HS-5 (cell line): ENCODE results near the gene MEG3.
"Not testable (repeated sequence)": the region's sequence is repeated elsewhere in the genome, so short reads cannot be mapped to it uniquely, and the experiment has no call there.

Source experiments
- DNase-seq: peaks from one replicate; pipeline ENCODE4 v3.0.0-alpha.2; 2012; ENCODE audit warnings: low read depth

The MEG3 gene

GRCh38 chr14:100816286-100816949 lies 9.5 kb upstream of the MEG3 start:
- no peak for DNase-seq

GRCh38 chr14:100816950-100817901 lies 8.7 kb upstream of the MEG3 start:
- DNase-seq = no peak

- no peak for DNase-seq
Measured at GRCh38 chr14:100818221-100818699, 7.7 kb upstream of the MEG3 start.

- not testable (repeated sequence) for DNase-seq
Measured at GRCh38 chr14:100818923-100819322, 7.0 kb upstream of the MEG3 start.

GRCh38 chr14:100819453-100819828 lies 6.5 kb upstream of the MEG3 start:
- no peak for DNase-seq

- DNase-seq = no peak
Measured at GRCh38 chr14:100819829-100820475, 6.0 kb upstream of the MEG3 start.

GRCh38 chr14:100820957-100821356 lies 5.0 kb upstream of the MEG3 start:
- DNase-seq = no peak

- no peak for DNase-seq
Measured at GRCh38 chr14:100822013-100822412, 3.9 kb upstream of the MEG3 start.

GRCh38 chr14:100822532-100823296 lies 3.2 kb upstream of the MEG3 start:
- no peak for DNase-seq

- no peak for DNase-seq
Measured at GRCh38 chr14:100823413-100824080, 2.4 kb upstream of the MEG3 start.

GRCh38 chr14:100824091-100824551 lies 1.8 kb upstream of the MEG3 start:
- no peak for DNase-seq

GRCh38 chr14:100824901-100825712 lies 811 bp upstream of the MEG3 start:
- no peak for DNase-seq

- no peak for DNase-seq
Measured at GRCh38 chr14:100826391-100827100, 628 bp downstream of the MEG3 start.

GRCh38 chr14:100827101-100828021 lies 1.4 kb downstream of the MEG3 start:
- no peak for DNase-seq

GRCh38 chr14:100828031-100828769 lies 2.3 kb downstream of the MEG3 start:
- no peak for DNase-seq

GRCh38 chr14:100830681-100831080 lies 4.8 kb downstream of the MEG3 start:
- no peak for DNase-seq

- DNase-seq = no peak
Measured at GRCh38 chr14:100832311-100832960, 6.5 kb downstream of the MEG3 start.
